GM12875 (cell line): ENCODE data around the gene DEK.
"Not testable (repeated sequence)": the region's sequence is repeated elsewhere in the genome, so short reads cannot be mapped to it uniquely, and the experiment has no call there.

Experiments
- H3K4me3 ChIP-seq: one replicate; pipeline ENCODE4 v1.5.1; 2011; ENCODE audit warnings: low read depth, low read length, control low read depth
- CTCF ChIP-seq: IDR thresholded peaks from 2 replicates; pipeline ENCODE4 v1.5.1; 2011; ENCODE audit warnings: low read depth, mild to moderate bottlenecking, control low read depth, inconsistent platforms, low read length, moderate library complexity, borderline replicate concordance; ENCODE audit not compliant: insufficient read depth

DEK gene

GRCh38 chr6:18264219-18264922 lies at the start of gene DEK:
DEK (minus strand) TSS chr6:18264530; CDS start chr6:18263987, 543 bp downstream.
- TF ChIP-seq CTCF = peak; percentile 53

GRCh38 chr6:18312368-18312767 lies 48.0 kb upstream of the DEK start:
- H3K4me3 ChIP-seq = no peak overlapping the region
- TF ChIP-seq CTCF = no peak

More at GRCh38 chr6:18264219-18264922, at the start of gene DEK:
- peak within 1 kb of the TSS; percentile 57 for H3K4me3 ChIP-seq

GRCh38 chr6:18310010-18310409 lies 45.7 kb upstream of the DEK start:
- H3K4me3 ChIP-seq = not testable (repeated sequence)

GRCh38 chr6:18309046-18309445 lies 44.7 kb upstream of the DEK start:
- TF ChIP-seq CTCF = no peak

GRCh38 chr6:18308070-18308735 lies 43.9 kb upstream of the DEK start:
- no peak for TF ChIP-seq CTCF
- no peak overlapping the region for H3K4me3 ChIP-seq

More at GRCh38 chr6:18309046-18309445, 44.7 kb upstream of the DEK start:
- H3K4me3 ChIP-seq = no peak overlapping the region

- H3K4me3 ChIP-seq = no peak overlapping the region
- TF ChIP-seq CTCF = no peak
Observed at GRCh38 chr6:18306977-18307376, 42.6 kb upstream of the DEK start.

- no peak overlapping the region for H3K4me3 ChIP-seq
- no peak for TF ChIP-seq CTCF
Observed at GRCh38 chr6:18302561-18303439, 38.5 kb upstream of the DEK start.
